HepG2 (cell line): ENCODE data around the gene LSM12. TPM values are rescaled to one million over a fixed set of nuclear protein-coding genes. Genes with fewer than 3 reads are reported as not detected.
A peak's percentile ranks its signal among the peaks of the same experiment; 100 is the strongest.

Experiments
- ADNP ChIP-seq: sonication (generic); formaldehyde crosslinking; IDR thresholded peaks from 2 replicates; pipeline ENCODE4 v1.4.0; 2020; ENCODE audit warnings: missing genetic modification reagents
- HNF4G ChIP-seq, 2 experiments: sonication (generic) in 1 of 2; formaldehyde crosslinking in 1 of 2; IDR thresholded peaks; 2 replicates each; pipeline versions ENCODE4 v1.4.0 to v1.6.1; 2011 to 2020; ENCODE audit warnings: borderline replicate concordance in 2 of 2, low read depth in 2 of 2, mild to moderate bottlenecking in 2 of 2, low read length in 1 of 2, missing genetic modification reagents in 1 of 2, moderate library complexity in 1 of 2
- KAT8 ChIP-seq: IDR thresholded peaks from 2 replicates; pipeline ENCODE4 v1.6.1; 2016; ENCODE audit warnings: missing genetic modification reagents, missing compliant biosample characterization
- PTBP1 ChIP-seq: fragments of 200-400 bp; formaldehyde crosslinking; IDR thresholded peaks from 2 replicates; pipeline ENCODE4 v1.6.1; 2018; ENCODE audit warnings: low read length, low read depth; ENCODE audit not compliant: poor library complexity, severe bottlenecking
- SMARCE1 ChIP-seq: fragments of 450-650 bp; IDR thresholded peaks from 2 replicates; pipeline ENCODE4 v1.6.1; 2017; ENCODE audit warnings: borderline replicate concordance
- TBP ChIP-seq: sonication (generic); formaldehyde crosslinking; IDR thresholded peaks from 2 replicates; pipeline ENCODE4 v1.5.0; 2020; ENCODE audit warnings: missing genetic modification reagents
- ZNF136 ChIP-seq: sonication (generic); formaldehyde crosslinking; IDR thresholded peaks from 2 replicates; pipeline ENCODE4 v1.8.1; 2022; ENCODE audit warnings: low read depth, mild to moderate bottlenecking, moderate library complexity, missing genetic modification reagents
- ZNF235 ChIP-seq: sonication (generic); formaldehyde crosslinking; IDR thresholded peaks from 2 replicates; pipeline ENCODE4 v1.8.1; 2023; ENCODE audit warnings: mild to moderate bottlenecking, missing genetic modification reagents, borderline replicate concordance
- ZNF556 ChIP-seq: sonication (generic); formaldehyde crosslinking; IDR thresholded peaks from 2 replicates; pipeline ENCODE4 v1.4.0; 2020; ENCODE audit warnings: mild to moderate bottlenecking, missing genetic modification reagents, borderline replicate concordance
- polyA plus RNA-seq, 8 experiments: library from polyadenylated mRNA; depleted of rRNA in 3 of 8; stranded (reverse) in 7 of 8; unstranded in 1 of 8; fragments of >200 nt; fragmentation: Illumina TruSeq in 4 of 8; extraction: Trizol in 4 of 8; gene quantifications; 2 replicates each; pipeline versions ENCODE4 v1.2.1 to v1.2.3, GENCODE V29; 2011 to 2016; ENCODE audit warnings: low read depth in 4 of 8, missing spikeins in 1 of 8, mixed read lengths in 1 of 8; ENCODE audit not compliant: insufficient read depth in 1 of 8
- total RNA-seq, 5 experiments: library from RNA; depleted of rRNA; stranded (reverse); fragments of >200 nt; fragmentation: Illumina TruSeq; extraction: Trizol; gene quantifications; 2 replicates each; pipeline ENCODE4 v1.2.3, GENCODE V29; 2016; ENCODE audit warnings: low read depth in 1 of 5
- TF ChIP-seq, protein P1 (sequence below): sonication (generic); formaldehyde crosslinking; IDR thresholded peaks from 2 replicates; pipeline ENCODE4 v1.4.0; 2020; ENCODE audit warnings: missing genetic modification reagents
- TF ChIP-seq, protein P2 (sequence below): sonication (generic); formaldehyde crosslinking; IDR thresholded peaks from 2 replicates; pipeline ENCODE4 v1.8.0; 2022; ENCODE audit warnings: missing genetic modification reagents, mild to moderate bottlenecking, borderline replicate concordance
- TF ChIP-seq, protein P3 (sequence below): sonication (generic); formaldehyde crosslinking; IDR thresholded peaks from 2 replicates; pipeline ENCODE4 v1.5.0; 2020; ENCODE audit warnings: mild to moderate bottlenecking, missing genetic modification reagents, borderline replicate concordance
- TF ChIP-seq, protein P4 (sequence below): fragments of 450-650 bp; IDR thresholded peaks from 2 replicates; pipeline ENCODE4 v1.6.1; 2017

Gene LSM12
- total and polyA plus RNA-seq, 2 of the 13 experiments (the other 11 are each of a cell fraction or from before 2014, with no cell fraction given) = 52.8 to 55.7 TPM

DNA sequence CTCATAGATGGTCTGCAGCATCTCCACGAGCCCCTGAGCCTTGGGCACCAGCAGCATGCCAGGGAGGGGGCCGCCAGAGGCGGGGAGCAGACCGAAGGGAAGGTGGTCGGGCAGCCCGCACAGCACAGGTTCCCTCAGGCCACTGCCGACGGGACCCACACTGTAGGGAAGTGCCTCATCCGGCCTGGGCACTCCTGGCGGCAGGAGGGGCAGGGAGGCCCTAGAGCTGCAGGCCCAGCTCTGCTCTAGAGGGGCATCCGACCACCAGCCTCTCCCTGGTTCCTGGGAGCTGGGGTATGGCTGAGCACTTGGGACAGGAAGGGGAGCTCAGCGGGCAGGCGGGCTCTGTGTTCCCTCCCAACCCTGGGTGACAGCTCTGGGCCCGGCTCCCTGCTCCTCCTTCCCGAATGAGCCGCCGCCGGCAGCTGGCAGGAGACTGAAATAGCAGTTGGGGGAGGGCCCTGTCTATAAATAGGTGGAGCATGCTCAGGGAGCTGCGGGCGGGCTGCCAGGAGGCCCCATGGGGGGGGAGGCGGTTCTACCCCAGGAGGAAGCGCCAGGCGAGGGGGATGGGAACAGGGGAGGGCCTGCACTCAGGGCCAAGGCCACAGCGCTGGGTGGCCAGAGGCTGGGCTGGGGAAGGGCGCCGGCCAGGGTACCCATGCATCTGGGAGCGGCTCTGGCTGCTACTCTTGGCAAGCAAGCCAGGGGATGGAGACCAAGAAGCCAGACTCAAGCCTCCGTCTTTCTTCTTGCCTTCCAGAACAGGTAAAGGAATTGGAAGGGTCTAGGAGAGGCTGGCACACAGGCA lies 44.6 kb upstream of the LSM12 start (continued):
- TF ChIP-seq, protein P1, sequence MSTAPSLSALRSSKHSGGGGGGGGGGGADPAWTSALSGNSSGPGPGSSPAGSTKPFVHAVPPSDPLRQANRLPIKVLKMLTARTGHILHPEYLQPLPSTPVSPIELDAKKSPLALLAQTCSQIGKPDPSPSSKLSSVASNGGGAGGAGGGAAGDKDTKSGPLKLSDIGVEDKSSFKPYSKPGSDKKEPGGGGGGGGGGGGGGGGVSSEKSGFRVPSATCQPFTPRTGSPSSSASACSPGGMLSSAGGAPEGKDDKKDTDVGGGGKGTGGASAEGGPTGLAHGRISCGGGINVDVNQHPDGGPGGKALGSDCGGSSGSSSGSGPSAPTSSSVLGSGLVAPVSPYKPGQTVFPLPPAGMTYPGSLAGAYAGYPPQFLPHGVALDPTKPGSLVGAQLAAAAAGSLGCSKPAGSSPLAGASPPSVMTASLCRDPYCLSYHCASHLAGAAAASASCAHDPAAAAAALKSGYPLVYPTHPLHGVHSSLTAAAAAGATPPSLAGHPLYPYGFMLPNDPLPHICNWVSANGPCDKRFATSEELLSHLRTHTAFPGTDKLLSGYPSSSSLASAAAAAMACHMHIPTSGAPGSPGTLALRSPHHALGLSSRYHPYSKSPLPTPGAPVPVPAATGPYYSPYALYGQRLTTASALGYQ (CRISPR knock-in tag) = peak; percentile 96
- TF ChIP-seq, protein P2, sequence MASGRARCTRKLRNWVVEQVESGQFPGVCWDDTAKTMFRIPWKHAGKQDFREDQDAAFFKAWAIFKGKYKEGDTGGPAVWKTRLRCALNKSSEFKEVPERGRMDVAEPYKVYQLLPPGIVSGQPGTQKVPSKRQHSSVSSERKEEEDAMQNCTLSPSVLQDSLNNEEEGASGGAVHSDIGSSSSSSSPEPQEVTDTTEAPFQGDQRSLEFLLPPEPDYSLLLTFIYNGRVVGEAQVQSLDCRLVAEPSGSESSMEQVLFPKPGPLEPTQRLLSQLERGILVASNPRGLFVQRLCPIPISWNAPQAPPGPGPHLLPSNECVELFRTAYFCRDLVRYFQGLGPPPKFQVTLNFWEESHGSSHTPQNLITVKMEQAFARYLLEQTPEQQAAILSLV (CRISPR knock-in tag) = peak; percentile 94
- TF ChIP-seq ZNF235 (CRISPR knock-in tag) (0 out of 2 replicates have a peak, but pooled peaks have one; percentile 64), ZNF136 (CRISPR knock-in tag) (peak; percentile 59; the same call in 1 of the 2 replicates), TBP (CRISPR knock-in tag) (no peak), ADNP (CRISPR knock-in tag) (no peak), ZNF556 (CRISPR knock-in tag) (peak; percentile 99), KAT8 (CRISPR knock-in tag) (peak; percentile 91), SMARCE1 (no peak), PTBP1 (peak; percentile 51), HNF4G (IDR thresholded peaks at IDR 0.05; ENCODE audit: borderline replicate concordance, low read depth, low read length) (peak; percentile 94), HNF4G (CRISPR knock-in tag; IDR thresholded peaks at IDR 0.05; ENCODE audit: borderline replicate concordance, low read depth) (peak; percentile 93)
- TF ChIP-seq, protein P3, sequence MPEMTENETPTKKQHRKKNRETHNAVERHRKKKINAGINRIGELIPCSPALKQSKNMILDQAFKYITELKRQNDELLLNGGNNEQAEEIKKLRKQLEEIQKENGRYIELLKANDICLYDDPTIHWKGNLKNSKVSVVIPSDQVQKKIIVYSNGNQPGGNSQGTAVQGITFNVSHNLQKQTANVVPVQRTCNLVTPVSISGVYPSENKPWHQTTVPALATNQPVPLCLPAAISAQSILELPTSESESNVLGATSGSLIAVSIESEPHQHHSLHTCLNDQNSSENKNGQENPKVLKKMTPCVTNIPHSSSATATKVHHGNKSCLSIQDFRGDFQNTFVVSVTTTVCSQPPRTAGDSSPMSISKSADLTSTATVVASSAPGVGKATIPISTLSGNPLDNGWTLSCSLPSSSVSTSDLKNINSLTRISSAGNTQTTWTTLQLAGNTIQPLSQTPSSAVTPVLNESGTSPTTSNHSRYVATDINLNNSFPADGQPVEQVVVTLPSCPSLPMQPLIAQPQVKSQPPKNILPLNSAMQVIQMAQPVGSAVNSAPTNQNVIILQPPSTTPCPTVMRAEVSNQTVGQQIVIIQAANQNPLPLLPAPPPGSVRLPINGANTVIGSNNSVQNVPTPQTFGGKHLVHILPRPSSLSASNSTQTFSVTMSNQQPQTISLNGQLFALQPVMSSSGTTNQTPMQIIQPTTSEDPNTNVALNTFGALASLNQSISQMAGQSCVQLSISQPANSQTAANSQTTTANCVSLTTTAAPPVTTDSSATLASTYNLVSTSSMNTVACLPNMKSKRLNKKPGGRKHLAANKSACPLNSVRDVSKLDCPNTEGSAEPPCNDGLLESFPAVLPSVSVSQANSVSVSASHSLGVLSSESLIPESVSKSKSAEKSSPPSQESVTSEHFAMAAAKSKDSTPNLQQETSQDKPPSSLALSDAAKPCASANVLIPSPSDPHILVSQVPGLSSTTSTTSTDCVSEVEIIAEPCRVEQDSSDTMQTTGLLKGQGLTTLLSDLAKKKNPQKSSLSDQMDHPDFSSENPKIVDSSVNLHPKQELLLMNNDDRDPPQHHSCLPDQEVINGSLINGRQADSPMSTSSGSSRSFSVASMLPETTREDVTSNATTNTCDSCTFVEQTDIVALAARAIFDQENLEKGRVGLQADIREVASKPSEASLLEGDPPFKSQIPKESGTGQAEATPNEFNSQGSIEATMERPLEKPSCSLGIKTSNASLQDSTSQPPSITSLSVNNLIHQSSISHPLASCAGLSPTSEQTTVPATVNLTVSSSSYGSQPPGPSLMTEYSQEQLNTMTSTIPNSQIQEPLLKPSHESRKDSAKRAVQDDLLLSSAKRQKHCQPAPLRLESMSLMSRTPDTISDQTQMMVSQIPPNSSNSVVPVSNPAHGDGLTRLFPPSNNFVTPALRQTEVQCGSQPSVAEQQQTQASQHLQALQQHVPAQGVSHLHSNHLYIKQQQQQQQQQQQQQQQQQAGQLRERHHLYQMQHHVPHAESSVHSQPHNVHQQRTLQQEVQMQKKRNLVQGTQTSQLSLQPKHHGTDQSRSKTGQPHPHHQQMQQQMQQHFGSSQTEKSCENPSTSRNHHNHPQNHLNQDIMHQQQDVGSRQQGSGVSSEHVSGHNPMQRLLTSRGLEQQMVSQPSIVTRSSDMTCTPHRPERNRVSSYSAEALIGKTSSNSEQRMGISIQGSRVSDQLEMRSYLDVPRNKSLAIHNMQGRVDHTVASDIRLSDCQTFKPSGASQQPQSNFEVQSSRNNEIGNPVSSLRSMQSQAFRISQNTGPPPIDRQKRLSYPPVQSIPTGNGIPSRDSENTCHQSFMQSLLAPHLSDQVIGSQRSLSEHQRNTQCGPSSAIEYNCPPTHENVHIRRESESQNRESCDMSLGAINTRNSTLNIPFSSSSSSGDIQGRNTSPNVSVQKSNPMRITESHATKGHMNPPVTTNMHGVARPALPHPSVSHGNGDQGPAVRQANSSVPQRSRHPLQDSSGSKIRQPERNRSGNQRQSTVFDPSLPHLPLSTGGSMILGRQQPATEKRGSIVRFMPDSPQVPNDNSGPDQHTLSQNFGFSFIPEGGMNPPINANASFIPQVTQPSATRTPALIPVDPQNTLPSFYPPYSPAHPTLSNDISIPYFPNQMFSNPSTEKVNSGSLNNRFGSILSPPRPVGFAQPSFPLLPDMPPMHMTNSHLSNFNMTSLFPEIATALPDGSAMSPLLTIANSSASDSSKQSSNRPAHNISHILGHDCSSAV (CRISPR knock-in tag) = peak; percentile 40; the same call in 1 of the 2 replicates
- TF ChIP-seq, protein P4, sequence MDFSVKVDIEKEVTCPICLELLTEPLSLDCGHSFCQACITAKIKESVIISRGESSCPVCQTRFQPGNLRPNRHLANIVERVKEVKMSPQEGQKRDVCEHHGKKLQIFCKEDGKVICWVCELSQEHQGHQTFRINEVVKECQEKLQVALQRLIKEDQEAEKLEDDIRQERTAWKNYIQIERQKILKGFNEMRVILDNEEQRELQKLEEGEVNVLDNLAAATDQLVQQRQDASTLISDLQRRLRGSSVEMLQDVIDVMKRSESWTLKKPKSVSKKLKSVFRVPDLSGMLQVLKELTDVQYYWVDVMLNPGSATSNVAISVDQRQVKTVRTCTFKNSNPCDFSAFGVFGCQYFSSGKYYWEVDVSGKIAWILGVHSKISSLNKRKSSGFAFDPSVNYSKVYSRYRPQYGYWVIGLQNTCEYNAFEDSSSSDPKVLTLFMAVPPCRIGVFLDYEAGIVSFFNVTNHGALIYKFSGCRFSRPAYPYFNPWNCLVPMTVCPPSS = no peak
